ENCODE results near the gene RGS10.

GRCh38 chr10:119549247-119549999 lies 6.9 kb upstream of the RGS10 start:
- TF ChIP-seq MAX (CRISPR knock-in tag; IDR thresholded peaks at IDR 0.05) (no peak), ZNF423 (CRISPR knock-in tag; IDR thresholded peaks at IDR 0.05) (no peak), CTCF (IDR thresholded peaks at IDR 0.05) (no peak), ZMAT4 (CRISPR knock-in tag; IDR thresholded peaks at IDR 0.05) (no peak), ZNF138 (CRISPR knock-in tag; conservative IDR thresholded peaks at IDR 0.05) (no peak), CDX4 (CRISPR knock-in tag; IDR thresholded peaks at IDR 0.05; ENCODE audit: borderline replicate concordance) (no peak)

All from WTC11 (cell line).